Body of pancreas (tissue), 4 donors: ENCODE measurements around the gene CLDN4. TPM values are rescaled to one million over a fixed set of nuclear protein-coding genes. Genes with fewer than 3 reads are reported as not detected.

Experiments used
- ATAC-seq: fragments of 150-250 bp; one replicate; pipeline ENCODE4 v1.9.1; 2016
- DNase-seq, 4 donors: peaks; one replicate each; pipeline ENCODE4 v3.0.0-alpha.2; 2019
- H3K27ac ChIP-seq, 4 donors: fragments of 200-600 bp; sonication (generic); 1 replicate in 3 of 4; 2 replicates in 1 of 4; pipeline versions ENCODE4 v1.5.1 to v1.6.1; 2016 to 2019; ENCODE audit warnings: mild to moderate bottlenecking in 1 of 4, mixed read lengths in 1 of 4, moderate library complexity in 1 of 4
- H3K27me3 ChIP-seq, 2 donors: fragments of 200-600 bp; sonication (generic); one replicate each; pipeline ENCODE4 v1.6.0; 2016; ENCODE audit warnings: mild to moderate bottlenecking in 1 of 2
- H3K36me3 ChIP-seq, 2 donors: fragments of 200-600 bp; sonication (generic); replicated peaks in 1 of 2; 2 replicates each; pipeline ENCODE4 v1.5.1; 2016; ENCODE audit warnings: low read depth in 2 of 2; ENCODE audit not compliant: insufficient read depth in 1 of 2
- H3K4me1 ChIP-seq: fragments of 200-600 bp; sonication (generic); one replicate; pipeline ENCODE4 v1.6.0; 2016
- H3K4me3 ChIP-seq, 2 donors: fragments of 200-600 bp; sonication (generic); 1 replicate in 1 of 2; 2 replicates in 1 of 2; pipeline ENCODE4 v1.5.1; 2016 to 2019
- H3K9me3 ChIP-seq, 3 donors: fragments of 200-600 bp; sonication (generic); 1 replicate in 2 of 3; 2 replicates in 1 of 3; pipeline ENCODE4 v1.5.1; 2016
- CTCF ChIP-seq, 7 experiments: fragments of 450-650 bp in 4 of 7; fragments of 200-600 bp in 3 of 7; sonication (generic) in 3 of 7; IDR thresholded peaks; one replicate each; pipeline ENCODE4 v1.5.1; 2016 to 2019; ENCODE audit warnings: antibody characterized with exemption in 7 of 7
- POLR2A ChIP-seq, 3 donors: fragments of 450-650 bp; IDR thresholded peaks; one replicate each; pipeline ENCODE4 v1.6.1; 2016; ENCODE audit warnings: antibody characterized with exemption in 3 of 3, mild to moderate bottlenecking in 2 of 3
- WGBS, 2 donors: methylation state at CpG; one replicate each; pipeline ENCODE4 v1.1.5; 2017; 5-methylcytosine and 5-hydroxymethylcytosine counted together
- intact Hi-C: fragments of 100-400 bp; cut with DNase I; formaldehyde crosslinking; loops from one replicate; pipeline ENCODE4 v1.15.1; 2023
- total RNA-seq, 2 donors: library from RNA; depleted of rRNA; stranded (reverse); fragments of >200 nt; gene quantifications; one replicate each; pipeline ENCODE4 v1.1.0, GENCODE V29; 2016

The CLDN4 gene
- total RNA-seq, 2 donors from 2014 or later, result 65.6 to 76.8 TPM

- TF ChIP-seq CTCF (IDR thresholded peaks at IDR 0.05) (no peak), POLR2A (IDR thresholded peaks at IDR 0.05) (no peak)
- H3K27ac ChIP-seq, result no peak overlapping the region
- no peaks in the 10 kb centered on the region for H3K36me3 ChIP-seq
- 52 to 60% methylated on average over 2 to 4 of the region's 4 CpGs for WGBS, 2 donors
- DNase-seq (peak in 1 of 4 donors; percentile 9), ATAC-seq (no peak)
- H3K9me3 ChIP-seq, result no peaks in the 10 kb centered on the region
- H3K4me1 ChIP-seq, result peaks cover 11% of the 10 kb centered on the region
- H3K4me3 ChIP-seq, result no peak overlapping the region
- no peaks in the 10 kb centered on the region for H3K27me3 ChIP-seq
- intact Hi-C loops, result no loop called here
Measured at GRCh38 chr7:73810998-73811360, 19.8 kb upstream of the CLDN4 start.

GRCh38 chr7:73811760-73812168 lies 19.0 kb upstream of the CLDN4 start:
- Histone ChIP-seq H3K4me3 (no peak overlapping the region), H3K27ac (no peak overlapping the region), H3K36me3 (no peaks in the 10 kb centered on the region), H3K9me3 (no peaks in the 10 kb centered on the region), H3K4me1 (peaks cover 11% of the 10 kb centered on the region), H3K27me3 (no peaks in the 10 kb centered on the region)
- DNase-seq (peak; percentile 83 to 88 (median 86)), ATAC-seq (peak; percentile 98)
- TF ChIP-seq POLR2A (IDR thresholded peaks at IDR 0.05), result no peak
- TF ChIP-seq CTCF (IDR thresholded peaks at IDR 0.05), result peak; percentile 73 to 96 (median 94)
- intact Hi-C loops, result no loop called here
- WGBS, 2 donors, result 9 to 10% methylated on average over 11 of the region's 11 CpGs

GRCh38 chr7:73812996-73813395 lies 17.8 kb upstream of the CLDN4 start:
- H3K4me3 ChIP-seq, result no peak overlapping the region

GRCh38 chr7:73815436-73815835 lies 15.4 kb upstream of the CLDN4 start:
- Histone ChIP-seq H3K9me3 (no peaks in the 10 kb centered on the region), H3K4me3 (no peak overlapping the region), H3K27ac (no peak overlapping the region), H3K36me3 (no peaks in the 10 kb centered on the region), H3K4me1 (peaks cover 11% of the 10 kb centered on the region), H3K27me3 (no peaks in the 10 kb centered on the region)
- TF ChIP-seq CTCF (IDR thresholded peaks at IDR 0.05) (no peak), POLR2A (IDR thresholded peaks at IDR 0.05) (no peak)
- ATAC-seq (no peak), DNase-seq (peak in 1 of 4 donors; percentile 3)
- 85 to 88% methylated on average over 8 of the region's 8 CpGs for WGBS, 2 donors
- intact Hi-C loops, result no loop called here

More at GRCh38 chr7:73812996-73813395, 17.8 kb upstream of the CLDN4 start:
- peaks cover 11% of the 10 kb centered on the region for H3K4me1 ChIP-seq
- no peak for ATAC-seq
- no peaks in the 10 kb centered on the region for H3K27me3 ChIP-seq
- 94 to 95% methylated on average over 3 of the region's 3 CpGs for WGBS, 2 donors
- no peak for TF ChIP-seq POLR2A (IDR thresholded peaks at IDR 0.05)
- no peak for TF ChIP-seq CTCF (IDR thresholded peaks at IDR 0.05)
- no peak overlapping the region for H3K27ac ChIP-seq
- no peaks in the 10 kb centered on the region for H3K9me3 ChIP-seq
- DNase-seq, result no peak
- H3K36me3 ChIP-seq, result no peaks in the 10 kb centered on the region
- intact Hi-C loops, result no loop called here

DNA sequence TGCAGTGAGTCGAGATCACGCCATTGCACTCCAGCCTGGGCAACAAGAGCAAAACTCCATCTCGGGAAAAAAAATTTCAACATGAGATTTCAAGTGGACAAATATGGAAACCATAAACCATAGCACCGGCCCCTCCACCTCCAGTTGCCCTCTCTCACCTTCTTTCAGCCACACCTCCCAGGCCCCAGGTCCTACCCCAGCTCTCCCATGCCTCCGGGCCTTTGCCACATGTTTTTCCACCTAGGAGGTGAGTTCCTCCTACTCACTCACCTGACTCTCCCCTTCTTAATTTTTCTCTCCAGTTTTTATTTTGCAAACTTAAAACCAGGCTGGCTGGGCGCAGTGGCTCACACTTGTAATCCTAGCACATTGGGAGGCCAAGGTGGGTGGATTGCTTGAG lies 13.7 kb upstream of the CLDN4 start:
- no peaks in the 10 kb centered on the region for H3K27me3 ChIP-seq
- H3K36me3 ChIP-seq, result no peaks in the 10 kb centered on the region
- DNase-seq (no peak), ATAC-seq (no peak)
- 95 to 97% methylated on average over 6 of the region's 6 CpGs for WGBS, 2 donors
- no peak overlapping the region for H3K4me3 ChIP-seq
- no peak for TF ChIP-seq POLR2A (IDR thresholded peaks at IDR 0.05)
- TF ChIP-seq CTCF (IDR thresholded peaks at IDR 0.05), result no peak
- intact Hi-C loops, result no loop called here
- no peak overlapping the region for H3K27ac ChIP-seq
- no peaks in the 10 kb centered on the region for H3K9me3 ChIP-seq
- H3K4me1 ChIP-seq, result no peaks in the 10 kb centered on the region
